ENCODE measurements around the gene HNRNPL. TPM values are rescaled to one million over a fixed set of nuclear protein-coding genes. Genes with fewer than 3 reads are reported as not detected.
"Not testable (repeated sequence)": the region's sequence is repeated elsewhere in the genome, so short reads cannot be mapped to it uniquely, and the experiment has no call there.

The HNRNPL gene
- polyA plus RNA-seq, 2 of the 4 experiments (the other 2 are of a cell fraction) = 380 to 487 TPM

GRCh38 chr19:38816131-38816750 is 33.5 kb downstream of the HNRNPL start:
- ChIA-PET CTCF (interaction anchor here (0.6 to 1.4 kb wide), 6 partner anchors 33 to 413 kb away, joined by 3 to 6 read pairs (median 4); partner anchors contain the start of gene FAM98C), POLR2A (no interaction called here)
- TF ChIP-seq CEBPB (IDR thresholded peaks at IDR 0.05) (no peak), USF2 (IDR thresholded peaks at IDR 0.05) (no peak), POLR2AphosphoS2 (conservative IDR thresholded peaks at IDR 0.05; ENCODE audit: low read length) (no peak), SREBF2 (IDR thresholded peaks at IDR 0.05) (no peak)
- Histone ChIP-seq H3K4me2 (no peak overlapping the region), H3K9me3 (no peaks in the 10 kb centered on the region), H3K4me1 (peaks cover 19% of the 10 kb centered on the region), H3K4me3 (no peak overlapping the region), H3K27ac (no peak overlapping the region)
- ATAC-seq (no peak), FAIRE-seq (no peak), DNase-seq (ENCODE audit: low read depth in 1 of 2, low spot score in 1 of 2) (no peak)
- WGBS (ENCODE audit: missing lambda C conversion rate) = 93% methylated on average over 18 of the region's 18 CpGs

- ATAC-seq (peak; percentile 17 to 44; a peak in 3 of 6 replicates), DNase-seq (ENCODE audit: low read depth in 1 of 2, low spot score in 1 of 2) (no peak), FAIRE-seq (no peak)
- no peak overlapping the region for H3K27ac ChIP-seq
- ChIA-PET POLR2A (interaction anchor here (1.0 to 1.4 kb wide), 2 partner anchors 13 to 14 kb away, joined by 3 to 7 read pairs; no protein-coding TSS in a partner anchor), CTCF (interaction anchor here (1.0 to 2.0 kb wide), 6 partner anchors 13 to 412 kb away, joined by 3 to 6 read pairs (median 3); partner anchors contain the start of gene FAM98C)
- H3K4me3 ChIP-seq = no peak overlapping the region
- H3K4me1 ChIP-seq = peaks cover 19% of the 10 kb centered on the region
- TF ChIP-seq PBX3 (IDR thresholded peaks at IDR 0.05) (0 out of 2 replicates have a peak, but pooled peaks have one; percentile 33), GATA3 (IDR thresholded peaks at IDR 0.05; ENCODE audit: borderline replicate concordance) (no peak), SREBF2 (IDR thresholded peaks at IDR 0.05) (no peak), JUN (IDR thresholded peaks at IDR 0.05) (peak in 1 of 2 experiments; percentile 24; a peak in 1 of 5 replicates)
- no peak overlapping the region for H3K4me2 ChIP-seq
- no peaks in the 10 kb centered on the region for H3K9me3 ChIP-seq
- 91% methylated on average over 34 of the region's 34 CpGs for WGBS (ENCODE audit: missing lambda C conversion rate)
These were observed 34.5 kb downstream of the HNRNPL start for GRCh38 chr19:38815059-38816001.

- ChIA-PET CTCF (interaction anchor here (0.7 to 2.0 kb wide), 5 partner anchors 12 to 300 kb away, joined by 3 to 7 read pairs (median 4); partner anchors contain the start of genes MRPS12 and SARS2), POLR2A (interaction anchor here (0.9 to 1.4 kb wide), 4 partner anchors 12 to 25 kb away, joined by 3 to 7 read pairs (median 4); partner anchors contain the start of gene ECH1)
- H3K4me1 ChIP-seq; H3K9me3 ChIP-seq; H3K4me3 ChIP-seq; DNase-seq (ENCODE audit: low read depth in 1 of 2, low spot score in 1 of 2); FAIRE-seq; H3K4me2 ChIP-seq; H3K27ac ChIP-seq; ATAC-seq: not testable (repeated sequence)
- 85% methylated on average over 2 of the region's 2 CpGs for WGBS (ENCODE audit: missing lambda C conversion rate)
These were observed 35.9 kb downstream of the HNRNPL start for GRCh38 chr19:38813932-38814331.

- H3K9me3 ChIP-seq = no peaks in the 10 kb centered on the region
- ChIA-PET POLR2A (interaction anchor here (0.6 to 0.9 kb wide), 3 partner anchors 25 to 83 kb away, joined by 3 read pairs; no protein-coding TSS in a partner anchor), CTCF (interaction anchor here (0.9 to 2.0 kb wide), 5 partner anchors 52 to 178 kb away, joined by 3 to 7 read pairs (median 3); partner anchors contain the start of genes MRPS12 and SARS2)
- peak; percentile 77 for FAIRE-seq
- peaks cover 9% of the 10 kb centered on the region for H3K4me1 ChIP-seq
- no peak for DNase-seq (ENCODE audit: low read depth in 1 of 2, low spot score in 1 of 2)
- WGBS (ENCODE audit: missing lambda C conversion rate) = 89% methylated on average over 6 of the region's 6 CpGs
- TF ChIP-seq RNF2 (IDR thresholded peaks at IDR 0.05; ENCODE audit: borderline replicate concordance, low read depth) (no peak), ZNF302 (CRISPR knock-in tag; IDR thresholded peaks at IDR 0.05) (no peak), CBX8 (IDR thresholded peaks at IDR 0.05) (no peak), HOXA7 (CRISPR knock-in tag; IDR thresholded peaks at IDR 0.05) (no peak), FOSB (CRISPR knock-in tag; IDR thresholded peaks at IDR 0.05) (no peak), NFE2L2 (conservative IDR thresholded peaks at IDR 0.05; ENCODE audit: low read length) (no peak), RAD21 (conservative IDR thresholded peaks at IDR 0.05 in 1 of 2, IDR thresholded peaks at IDR 0.05 in 1 of 2) (no peak), CEBPB (IDR thresholded peaks at IDR 0.05) (no peak), EHF (CRISPR knock-in tag; IDR thresholded peaks at IDR 0.05) (no peak), CHD4 (IDR thresholded peaks at IDR 0.05; ENCODE audit: borderline replicate concordance) (no peak), TP53 (CRISPR knock-in tag; IDR thresholded peaks at IDR 0.05) (no peak), MAX (IDR thresholded peaks at IDR 0.05) (no peak), HOXB5 (CRISPR knock-in tag; IDR thresholded peaks at IDR 0.05) (no peak), ESRRA (IDR thresholded peaks at IDR 0.05; ENCODE audit: borderline replicate concordance, low read length) (no peak), NR3C1 (IDR thresholded peaks at IDR 0.05) (no peak), KDM1A (IDR thresholded peaks at IDR 0.05; ENCODE audit: low read depth) (no peak), NPAS2 (CRISPR knock-in tag; IDR thresholded peaks at IDR 0.05; ENCODE audit: borderline replicate concordance) (no peak), USF2 (IDR thresholded peaks at IDR 0.05) (no peak), CHD2 (IDR thresholded peaks at IDR 0.05; ENCODE audit: low read length, partially characterized antibody) (no peak), HES2 (IDR thresholded peaks at IDR 0.05) (no peak)
- no peak overlapping the region for H3K4me2 ChIP-seq
- peak overlapping the region in 1 of 2 experiments; percentile 20; a peak in 2 of 6 replicates for H3K27ac ChIP-seq
- no peak for ATAC-seq
- no peak overlapping the region for H3K4me3 ChIP-seq
These were observed 36.5 kb downstream of the HNRNPL start for GRCh38 chr19:38813323-38813722.

Data from A549 (cell line).